Ovary (tissue), 9 donors: ENCODE data around the gene CSNK1G2. TPM values are rescaled to one million over a fixed set of nuclear protein-coding genes. Genes with fewer than 3 reads are reported as not detected.

Experiments used
- DNase-seq, 5 donors: peaks; one replicate each; pipeline ENCODE4 v3.0.0-alpha.2; 2019 to 2020
- H3K27ac ChIP-seq, 2 donors: fragments of 200-600 bp; one replicate each; pipeline versions ENCODE4 v1.5.1 to v1.8.0; 2019 to 2022
- H3K27me3 ChIP-seq: fragments of 200-600 bp; one replicate; pipeline ENCODE4 v1.8.0; 2022
- H3K36me3 ChIP-seq: fragments of 200-600 bp; sonication (generic); one replicate; pipeline ENCODE4 v1.5.1; 2019
- H3K4me1 ChIP-seq: one replicate; pipeline ENCODE4 v1.8.1; 2013; ENCODE audit warnings: mild to moderate bottlenecking, moderate library complexity; ENCODE audit not compliant: insufficient read depth
- H3K4me3 ChIP-seq: fragments of 200-600 bp; sonication (generic); one replicate; pipeline ENCODE4 v1.5.1; 2017
- H3K9me3 ChIP-seq, 2 donors: fragments of 200-600 bp in 1 of 2; sonication (generic) in 1 of 2; one replicate each; pipeline versions ENCODE4 v1.5.1 to v1.8.1; 2013 to 2019; ENCODE audit warnings: mild to moderate bottlenecking in 1 of 2, moderate library complexity in 1 of 2
- EP300 ChIP-seq: sonication (generic); formaldehyde crosslinking; IDR thresholded peaks from one replicate; pipeline ENCODE4 v1.6.1; 2017; ENCODE audit warnings: antibody characterized with exemption
- POLR2A ChIP-seq: fragments of 450-650 bp; IDR thresholded peaks from one replicate; pipeline ENCODE4 v1.6.1; 2017; ENCODE audit warnings: antibody characterized with exemption, mild to moderate bottlenecking, moderate library complexity
- WGBS, 3 donors: extraction: QIAGEN DNeasy Blood & Tissue Kit in 1 of 3; methylation state at CpG; one replicate each; pipeline versions ENCODE4 v1.1.5 to v1.1.7; 2013 to 2017; 5-methylcytosine and 5-hydroxymethylcytosine counted together
- intact Hi-C, 4 donors: fragments of 100-400 bp; cut with DNase I; formaldehyde crosslinking; loops; one replicate each; pipeline versions ENCODE4 v1.11.0 to v1.15.1; 2022 to 2023
- polyA plus RNA-seq, 2 donors: library from polyadenylated mRNA; stranded (reverse); fragments of 200-250 nt in 1 of 2; fragments of 350-450 nt in 1 of 2; fragmentation: Illumina TruSeq in 1 of 2; extraction: RNeasy Lipid Tissue Mini Kit (QIAGEN cat#74804) in 1 of 2; gene quantifications; one replicate each; pipeline ENCODE4 v1.2.3, GENCODE V29; 2013 to 2014
- total RNA-seq, 7 donors: library from RNA; depleted of rRNA in 2 of 7; stranded (reverse); fragments of >200 nt in 2 of 7; fragmentation: NEBNext Ultra II Directional in 3 of 7; extraction: Animal tissue kit (Norgen Biotek cat#: 25700) in 3 of 7; gene quantifications; one replicate each; pipeline versions ENCODE4 v1.1.0 to v1.2.4, GENCODE V29; 2016 to 2023
- TF ChIP-seq, protein P1 (sequence below), 3 donors: fragments of 450-650 bp in 2 of 3; fragments of 200-600 bp in 1 of 3; IDR thresholded peaks; one replicate each; pipeline versions ENCODE4 v1.5.1 to v1.8.0; 2016 to 2022; ENCODE audit warnings: antibody characterized with exemption in 3 of 3, mild to moderate bottlenecking in 1 of 3
- donor health status: DM: no; HTN: no; CAD: no; lungs with moderate emphysema.
- donor health status: DM: no; HTN: no; CAD: no.
- donor health status: Bipolar disorder and iron deficiency.
- donor health status: DM: yes; HTN: yes; CAD: no.
- donor health status: DM: no; HTN: no; CAD: no.
- donor health status: DM: yes; HTN: yes; CAD: no.

The CSNK1G2 gene
- total and polyA plus RNA-seq, 9 donors, result 5.9 to 65.4 (median 50.3) TPM

DNA sequence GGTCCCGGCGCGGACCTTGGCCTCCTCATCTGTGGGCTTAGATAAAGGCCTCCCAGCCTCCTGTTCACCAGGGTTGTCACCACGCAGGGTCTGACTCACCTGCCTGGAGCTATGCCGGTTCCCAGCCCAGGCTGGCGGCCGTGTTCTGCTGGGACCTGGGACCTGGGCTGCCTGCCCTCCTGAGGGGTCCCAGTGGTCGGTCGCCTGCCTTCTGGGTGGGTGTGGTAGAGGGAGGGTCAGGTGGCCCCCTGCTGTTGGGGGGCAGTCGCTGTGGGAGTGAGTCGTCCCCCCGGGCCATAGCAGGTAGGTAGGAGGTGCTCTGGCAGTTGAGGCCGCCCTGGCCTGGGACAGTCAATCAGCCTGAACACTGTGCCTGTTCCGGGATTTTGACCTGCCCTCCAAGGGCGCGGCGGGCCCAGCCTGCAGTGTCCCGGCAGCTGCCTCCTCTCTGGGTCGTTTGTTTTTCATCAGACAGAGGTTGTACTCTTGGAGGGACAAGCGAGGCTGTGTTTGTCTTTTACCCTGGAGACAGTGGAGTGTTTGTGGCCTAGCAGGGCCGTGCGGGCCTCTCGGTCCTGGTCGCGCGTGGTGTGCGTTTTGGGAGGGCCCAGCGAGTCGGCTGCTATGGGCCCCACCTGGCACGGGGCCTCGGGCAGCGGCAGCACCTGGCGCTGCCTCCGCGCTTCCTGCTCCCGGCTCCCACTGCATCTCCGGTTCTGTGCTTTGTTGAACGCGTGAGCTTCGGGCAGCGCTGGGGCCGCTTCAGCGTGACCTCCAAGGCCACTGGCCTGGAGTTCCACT lies 33.2 kb upstream of the CSNK1G2 start:
- intact Hi-C loops, result loop anchor here in 1 of 4 donors (5.0 kb wide), 1 partner anchor 40 kb away; no protein-coding TSS in a partner anchor
- Histone ChIP-seq H3K27me3 (no peaks in the 10 kb centered on the region), H3K4me3 (no peak overlapping the region), H3K4me1 (peaks cover 19% of the 10 kb centered on the region), H3K36me3 (no peaks in the 10 kb centered on the region), H3K27ac (peak overlapping the region; percentile 71 to 73), H3K9me3 (no peaks in the 10 kb centered on the region)
- TF ChIP-seq EP300, result no peak
- TF ChIP-seq POLR2A, result no peak
- TF ChIP-seq, protein P1, sequence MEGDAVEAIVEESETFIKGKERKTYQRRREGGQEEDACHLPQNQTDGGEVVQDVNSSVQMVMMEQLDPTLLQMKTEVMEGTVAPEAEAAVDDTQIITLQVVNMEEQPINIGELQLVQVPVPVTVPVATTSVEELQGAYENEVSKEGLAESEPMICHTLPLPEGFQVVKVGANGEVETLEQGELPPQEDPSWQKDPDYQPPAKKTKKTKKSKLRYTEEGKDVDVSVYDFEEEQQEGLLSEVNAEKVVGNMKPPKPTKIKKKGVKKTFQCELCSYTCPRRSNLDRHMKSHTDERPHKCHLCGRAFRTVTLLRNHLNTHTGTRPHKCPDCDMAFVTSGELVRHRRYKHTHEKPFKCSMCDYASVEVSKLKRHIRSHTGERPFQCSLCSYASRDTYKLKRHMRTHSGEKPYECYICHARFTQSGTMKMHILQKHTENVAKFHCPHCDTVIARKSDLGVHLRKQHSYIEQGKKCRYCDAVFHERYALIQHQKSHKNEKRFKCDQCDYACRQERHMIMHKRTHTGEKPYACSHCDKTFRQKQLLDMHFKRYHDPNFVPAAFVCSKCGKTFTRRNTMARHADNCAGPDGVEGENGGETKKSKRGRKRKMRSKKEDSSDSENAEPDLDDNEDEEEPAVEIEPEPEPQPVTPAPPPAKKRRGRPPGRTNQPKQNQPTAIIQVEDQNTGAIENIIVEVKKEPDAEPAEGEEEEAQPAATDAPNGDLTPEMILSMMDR (IDR thresholded peaks at IDR 0.05), result no peak
- 25 to 55% (median 37%) methylated on average over 37 to 43 of the region's 43 CpGs for WGBS, 3 donors
- peak in 4 of 5 donors; percentile 43 to 67 (median 51) for DNase-seq

DNA sequence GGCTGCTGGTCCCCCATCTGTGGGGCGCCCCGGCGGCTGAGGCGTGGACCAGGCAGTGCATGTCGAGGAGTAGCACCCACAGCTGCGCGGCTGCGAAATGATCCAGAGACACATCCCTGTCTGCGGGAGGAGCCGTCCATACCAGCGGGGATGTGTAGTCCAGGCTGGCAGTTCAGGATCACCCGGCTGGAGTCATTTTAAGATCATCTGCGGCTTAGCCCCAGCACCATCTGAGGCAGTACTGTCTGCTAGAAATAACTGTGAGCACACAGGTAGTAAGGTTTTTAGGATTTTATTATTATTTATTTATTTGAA lies 32.7 kb upstream of the CSNK1G2 start:
- WGBS, 3 donors, result 35 to 59% (median 35%) methylated on average over 12 to 13 of the region's 13 CpGs
- no peak for TF ChIP-seq POLR2A
- no peak for TF ChIP-seq EP300
- H3K9me3 ChIP-seq, result no peaks in the 10 kb centered on the region
- no peak for DNase-seq
- intact Hi-C loops, result loop anchor here in 1 of 4 donors (5.0 kb wide), 1 partner anchor 41 kb away; no protein-coding TSS in a partner anchor
- no peak overlapping the region for H3K4me3 ChIP-seq
- H3K27me3 ChIP-seq, result no peaks in the 10 kb centered on the region
- peak overlapping the region in 1 of 2 donors; percentile 73 for H3K27ac ChIP-seq
- no peaks in the 10 kb centered on the region for H3K36me3 ChIP-seq
- peaks cover 19% of the 10 kb centered on the region for H3K4me1 ChIP-seq

DNA sequence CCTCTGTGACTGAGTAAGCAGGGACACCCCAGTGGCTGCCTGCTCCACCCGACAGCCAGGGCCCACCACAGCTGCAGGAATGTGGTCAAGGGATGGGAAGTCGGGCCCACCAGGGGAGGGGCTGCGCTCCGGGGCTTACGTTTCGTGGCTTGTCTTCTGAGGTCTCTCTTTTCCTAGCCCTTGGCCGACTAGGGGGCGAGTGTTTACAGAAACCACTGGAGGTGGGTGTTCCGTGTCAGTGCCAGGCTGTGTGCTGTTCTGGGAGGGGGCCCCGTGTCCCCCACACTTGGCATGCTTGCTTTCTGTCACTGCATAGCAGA lies 31.3 kb upstream of the CSNK1G2 start:
- intact Hi-C loops, result loop anchor here in 1 of 4 donors (5.0 kb wide), 1 partner anchor 42 kb away; no protein-coding TSS in a partner anchor
- Histone ChIP-seq H3K4me3 (no peak overlapping the region), H3K27ac (no peak overlapping the region), H3K4me1 (peaks cover 19% of the 10 kb centered on the region), H3K36me3 (no peaks in the 10 kb centered on the region), H3K27me3 (no peaks in the 10 kb centered on the region), H3K9me3 (no peaks in the 10 kb centered on the region)
- 52 to 74% (median 69%) methylated on average over 10 of the region's 10 CpGs for WGBS, 3 donors
- no peak for DNase-seq
- no peak for TF ChIP-seq EP300
- no peak for TF ChIP-seq POLR2A
- TF ChIP-seq, protein P1 (IDR thresholded peaks at IDR 0.05), result no peak

DNA sequence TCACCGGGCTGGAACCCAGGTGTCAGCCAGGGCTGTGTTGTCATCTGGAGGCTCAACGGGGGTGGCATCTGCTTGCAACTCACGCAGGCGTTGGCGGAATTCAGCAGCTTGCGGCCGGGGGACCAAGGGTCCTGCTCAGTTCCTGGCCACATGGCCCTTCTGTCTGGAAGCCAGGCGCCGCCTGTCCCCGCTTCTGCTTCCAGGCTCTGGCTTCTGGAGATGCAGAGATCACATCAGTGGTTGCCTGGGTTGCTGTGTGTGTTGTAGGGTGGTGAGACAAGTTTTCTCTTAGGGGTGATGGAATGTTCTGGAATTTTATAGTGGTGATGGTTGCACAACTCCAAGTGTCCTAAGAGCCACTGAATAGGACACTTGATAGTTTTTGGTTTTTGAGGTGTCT lies 30.8 kb upstream of the CSNK1G2 start:
- Histone ChIP-seq H3K9me3 (no peaks in the 10 kb centered on the region), H3K4me1 (peaks cover 19% of the 10 kb centered on the region), H3K36me3 (no peaks in the 10 kb centered on the region), H3K27ac (no peak overlapping the region), H3K4me3 (no peak overlapping the region), H3K27me3 (no peaks in the 10 kb centered on the region)
- WGBS, 3 donors, result 92 to 96% (median 95%) methylated on average over 10 of the region's 10 CpGs
- no peak for DNase-seq
- TF ChIP-seq EP300 (no peak), POLR2A (no peak)
- TF ChIP-seq, protein P1 (IDR thresholded peaks at IDR 0.05), result no peak
- intact Hi-C loops, result no loop called here

DNA sequence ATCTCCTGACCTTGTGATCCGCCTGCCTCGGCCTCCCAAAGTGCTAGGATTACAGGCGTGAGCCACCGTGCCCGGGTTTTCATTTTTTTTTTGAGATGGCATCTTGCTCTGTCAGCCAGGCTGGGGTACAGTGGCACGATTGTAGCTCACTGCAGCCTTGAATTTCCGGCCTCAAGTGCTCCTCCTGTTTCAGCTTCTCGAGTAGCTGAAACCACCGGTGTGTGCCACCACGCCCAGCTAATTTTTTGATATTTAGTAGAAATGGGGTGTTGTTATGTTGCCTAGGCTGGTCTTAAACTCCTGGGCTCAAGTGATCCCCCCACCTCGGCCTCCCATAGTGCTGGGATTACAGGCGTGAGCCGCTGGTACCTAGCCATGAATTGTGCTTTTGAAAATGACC lies 29.9 kb upstream of the CSNK1G2 start:
- no peaks in the 10 kb centered on the region for H3K27me3 ChIP-seq
- no peaks in the 10 kb centered on the region for H3K36me3 ChIP-seq
- no peak overlapping the region for H3K27ac ChIP-seq
- no peak for DNase-seq
- no peak for TF ChIP-seq EP300
- TF ChIP-seq POLR2A, result no peak
- TF ChIP-seq, protein P1 (IDR thresholded peaks at IDR 0.05), result no peak
- WGBS, 3 donors, result 87 to 92% (median 88%) methylated on average over 13 of the region's 13 CpGs
- H3K4me3 ChIP-seq, result no peak overlapping the region
- intact Hi-C loops, result no loop called here
- peaks cover 16% of the 10 kb centered on the region for H3K4me1 ChIP-seq
- no peaks in the 10 kb centered on the region for H3K9me3 ChIP-seq
